GM18519 (cell line): Measurements from ENCODE around the gene CBR4.
"Not testable (repeated sequence)": the region's sequence is repeated elsewhere in the genome, so short reads cannot be mapped to it uniquely, and the experiment has no call there.

Experiments
- ATAC-seq: cut with Tn5 transposase; IDR thresholded peaks from one replicate; pipeline ENCODE4 v1.9.1; 2021; ENCODE audit warnings: mild to moderate bottlenecking, moderate library complexity; ENCODE audit not compliant: unreplicated experiment, low FRiP score

The CBR4 gene

DNA sequence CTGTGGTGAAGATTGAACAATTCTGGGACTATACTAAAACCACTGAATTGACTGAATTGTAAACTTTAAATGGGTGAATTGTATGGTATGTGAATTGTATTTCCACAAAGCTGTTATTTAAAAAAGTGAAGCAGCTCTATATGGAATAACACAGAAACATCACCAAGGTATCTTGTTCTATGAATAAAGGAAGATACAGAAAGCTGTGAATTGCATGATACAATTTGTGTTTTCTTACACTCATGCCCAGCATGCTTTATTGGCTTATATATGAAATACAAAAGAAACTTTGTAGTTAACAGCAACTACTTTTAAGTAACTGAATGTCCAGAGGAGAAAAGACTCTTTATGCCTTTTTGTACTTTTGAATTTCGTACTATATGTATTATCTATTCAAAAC lies 11.5 kb downstream of the CBR4 start:
- ATAC-seq = no peak

DNA sequence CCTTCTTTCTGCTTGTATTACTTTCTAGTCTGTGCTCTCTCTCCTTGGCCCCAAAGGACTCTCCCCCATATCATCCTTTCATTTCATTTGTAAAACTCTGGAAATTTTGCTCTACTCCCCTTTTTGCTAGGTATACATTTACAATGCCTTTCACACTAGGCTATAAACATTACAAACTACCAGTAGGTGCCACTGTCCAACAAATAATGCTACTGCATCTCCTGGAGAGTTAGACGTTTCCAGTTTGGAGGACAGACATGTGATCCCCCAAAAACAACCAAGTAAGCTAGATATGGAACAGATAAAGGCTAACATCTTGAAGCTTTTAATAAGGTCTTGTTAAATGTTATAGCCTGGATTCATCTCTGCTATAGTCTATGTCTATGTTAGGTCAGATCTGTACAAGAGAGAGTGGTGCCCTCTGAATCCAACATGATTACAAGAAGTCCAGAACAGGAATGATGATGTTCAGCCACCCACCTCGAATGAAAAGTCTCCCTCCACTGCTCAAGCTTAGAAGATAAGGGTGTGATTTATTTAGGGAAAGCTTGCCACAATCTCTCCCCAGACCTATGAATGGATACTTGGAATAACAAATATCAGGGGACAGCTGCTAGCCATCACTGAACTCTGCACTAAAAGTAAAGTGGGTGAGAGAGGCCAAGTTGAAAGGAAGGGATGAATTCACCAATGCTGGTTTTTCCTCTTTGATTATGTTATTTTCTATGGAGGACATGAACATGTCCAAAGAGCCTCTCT lies 14.3 kb downstream of the CBR4 start:
- no peak for ATAC-seq

DNA sequence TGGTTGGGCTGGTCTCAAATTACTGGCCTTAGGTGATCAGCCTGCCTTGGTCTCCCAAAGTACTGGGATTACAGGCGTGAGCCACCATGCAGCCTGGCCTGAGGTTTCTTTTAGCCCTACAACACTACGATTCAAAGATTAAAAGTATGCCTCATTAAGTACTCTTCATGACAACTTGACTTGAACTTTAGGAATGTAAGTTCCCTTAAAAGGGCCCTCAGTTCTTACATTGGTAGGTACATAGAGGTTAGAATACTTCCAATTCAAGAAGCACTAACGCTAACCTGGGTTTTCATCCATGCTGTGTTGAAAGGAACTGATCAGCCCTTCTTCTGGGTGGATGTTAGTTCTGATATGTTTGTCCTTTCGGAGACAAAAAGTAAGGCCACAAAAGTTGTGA lies 15.1 kb downstream of the CBR4 start:
- no peak for ATAC-seq

DNA sequence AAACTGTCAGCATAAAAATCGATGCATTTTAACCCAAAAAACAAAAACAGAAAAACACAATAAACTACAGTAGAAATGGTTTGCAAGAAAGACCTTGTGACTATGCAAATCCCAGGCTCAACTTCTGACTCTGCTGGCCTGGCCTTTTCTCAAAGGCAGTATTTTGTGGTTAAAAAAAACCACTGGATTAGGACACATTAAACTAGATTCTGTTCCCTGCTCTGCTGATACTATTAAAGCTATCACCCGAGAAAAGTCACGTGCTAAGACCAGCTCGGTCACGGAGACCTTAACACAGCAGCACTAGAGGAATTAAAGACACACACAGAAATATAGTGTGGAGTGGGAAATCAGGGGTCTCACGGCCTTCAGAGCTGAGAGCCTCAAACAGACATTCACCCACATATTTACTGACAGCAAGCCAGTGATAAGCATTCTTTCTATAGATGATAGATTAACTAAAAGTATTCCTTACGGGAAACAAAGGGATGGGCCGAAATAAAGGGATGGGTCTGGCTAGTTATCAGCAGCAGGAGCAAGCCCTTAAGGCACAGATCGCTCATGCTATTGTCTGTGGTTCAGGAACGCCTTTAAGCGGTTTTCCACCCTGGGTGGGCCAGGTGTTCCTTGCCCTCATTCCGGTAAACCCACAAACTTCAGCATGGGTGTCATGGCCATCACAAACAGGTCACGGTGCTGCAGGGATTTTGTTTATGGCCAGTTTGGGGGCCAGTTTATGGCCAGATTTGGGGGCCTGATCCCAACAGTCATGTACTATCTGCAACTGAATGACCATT lies 16.1 kb downstream of the CBR4 start:
- no peak for ATAC-seq

DNA sequence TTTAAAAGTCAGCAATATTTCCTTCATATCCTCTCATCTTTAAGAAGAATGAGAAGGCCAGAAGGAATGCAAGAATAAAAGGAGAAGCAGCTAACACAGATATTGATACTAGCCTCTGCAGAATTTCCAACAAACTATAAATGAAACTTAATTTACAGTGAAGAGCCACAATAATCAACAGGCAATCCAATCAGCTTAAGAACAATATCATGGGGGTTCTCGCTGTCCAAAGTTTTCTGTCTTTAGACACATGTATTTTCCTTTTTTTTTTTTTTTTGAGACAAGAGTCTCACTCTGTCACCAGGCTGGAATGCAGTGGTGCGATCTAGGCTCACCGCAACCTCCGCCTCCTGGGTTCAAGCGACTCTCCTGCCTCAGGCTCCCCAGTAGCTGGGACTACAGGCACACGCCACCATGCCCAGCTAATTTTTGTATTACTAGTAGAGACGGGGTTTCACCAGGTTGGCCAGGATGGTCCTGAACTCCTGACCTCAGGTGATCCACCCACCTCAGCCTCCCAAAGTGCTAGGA lies 17.0 kb downstream of the CBR4 start:
- ATAC-seq = not testable (repeated sequence)

DNA sequence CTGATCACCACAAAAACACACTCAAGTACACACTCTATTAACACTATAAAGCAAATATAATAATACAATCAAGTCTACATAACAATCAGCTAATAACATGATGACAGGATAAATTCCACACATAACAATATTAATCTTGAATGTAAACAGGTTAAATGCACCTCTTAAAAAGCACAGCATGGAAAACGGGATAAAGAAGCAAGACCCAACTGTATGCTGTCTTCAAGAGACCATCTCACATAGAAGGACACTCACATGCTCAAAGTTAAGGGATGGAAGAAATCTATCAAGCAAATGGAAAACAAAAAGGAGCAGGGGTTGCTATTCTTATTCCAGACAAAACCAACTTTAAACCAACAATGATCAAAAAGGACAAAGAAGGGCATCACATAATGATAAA lies 28.1 kb downstream of the CBR4 start:
- ATAC-seq = no peak

DNA sequence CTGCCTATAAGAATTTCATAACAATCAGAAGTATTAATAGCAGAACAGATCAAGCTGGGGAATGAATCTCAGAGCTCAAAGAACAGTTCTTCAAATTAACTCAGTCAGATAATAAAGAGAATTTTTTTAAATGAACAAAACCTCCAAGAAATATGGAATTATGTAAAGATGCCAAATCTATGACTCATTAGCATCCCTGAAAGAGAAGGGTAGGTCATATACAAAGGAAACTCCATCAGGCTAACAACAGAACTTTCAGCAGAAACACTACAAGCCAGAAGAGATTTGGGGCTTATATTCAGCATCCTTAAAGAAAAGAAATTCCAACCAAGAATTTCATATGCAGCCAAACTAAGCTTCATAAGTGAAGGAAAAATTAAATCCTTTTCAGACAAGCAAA lies 28.6 kb downstream of the CBR4 start:
- no peak for ATAC-seq

DNA sequence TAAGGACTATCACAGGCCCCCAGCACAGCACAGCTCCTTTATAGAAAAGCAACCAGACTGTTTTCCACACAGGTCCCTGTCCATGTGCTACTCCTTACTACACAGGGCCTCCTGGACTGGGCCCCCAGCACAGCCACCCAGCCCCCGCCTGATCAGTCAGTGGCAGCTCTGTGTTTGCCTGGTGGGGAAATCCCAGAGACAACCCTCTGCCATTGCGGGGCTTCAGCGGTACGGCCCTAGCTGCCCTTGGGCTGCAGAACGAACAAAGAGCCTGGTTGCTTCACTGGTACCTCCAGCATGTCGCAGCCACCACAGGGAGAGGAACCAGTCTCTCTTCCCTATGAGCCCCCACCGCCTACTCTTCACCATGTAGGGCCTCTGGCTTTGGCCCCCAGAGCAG lies 30.7 kb downstream of the CBR4 start:
- ATAC-seq = no peak

DNA sequence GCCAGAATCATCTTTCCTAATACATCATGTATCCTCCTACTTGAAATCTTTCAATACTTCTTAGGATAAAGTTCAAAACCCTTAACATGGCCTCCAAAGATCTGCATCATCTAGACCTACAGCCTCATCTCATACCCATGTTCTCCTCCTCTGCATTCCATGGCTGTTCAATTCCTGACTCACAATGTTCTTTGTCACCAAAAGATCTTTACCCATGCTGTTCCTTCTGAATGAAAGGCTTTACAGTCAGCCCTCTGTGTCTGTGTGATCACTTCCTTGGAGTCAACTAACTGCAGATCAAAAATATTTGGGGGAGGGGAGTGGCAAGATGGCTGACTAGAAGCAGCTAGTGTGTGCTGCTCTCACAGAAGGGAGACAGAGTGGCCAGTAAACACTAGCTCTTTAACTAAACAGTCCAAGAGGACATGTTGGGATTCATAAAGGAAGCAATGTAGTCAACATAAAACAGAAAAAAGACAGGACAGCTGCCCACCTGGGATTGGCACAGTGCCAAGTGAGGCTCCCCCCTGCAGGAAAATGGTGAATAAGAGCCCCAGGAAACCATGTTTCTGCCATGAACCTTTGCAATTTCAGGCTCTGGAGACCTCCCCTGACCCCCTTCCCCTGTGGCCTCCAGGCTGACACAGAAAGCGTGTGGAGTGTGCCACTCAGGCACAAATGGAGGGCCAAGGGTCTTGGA lies 31.9 kb downstream of the CBR4 start:
- ATAC-seq = no peak

DNA sequence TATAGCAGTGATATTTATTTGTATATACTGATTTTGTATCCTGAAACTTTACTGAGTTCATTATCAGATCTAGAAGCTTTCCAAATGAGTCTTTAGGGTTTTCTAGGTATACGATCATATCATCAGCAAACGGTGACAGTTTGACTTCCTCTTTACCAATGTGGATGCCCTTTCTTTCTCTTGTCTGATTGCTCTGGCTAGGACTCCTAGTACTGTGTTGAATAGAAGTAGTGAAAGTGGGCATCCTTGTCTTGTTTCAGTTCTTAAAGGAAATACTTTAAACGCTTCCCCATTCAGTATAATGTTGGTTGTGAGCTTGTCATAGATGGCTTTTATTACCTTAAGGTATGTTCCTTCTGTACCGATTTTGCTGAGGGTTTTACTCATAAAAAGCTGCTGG lies 37.5 kb downstream of the CBR4 start:
- no peak for ATAC-seq

DNA sequence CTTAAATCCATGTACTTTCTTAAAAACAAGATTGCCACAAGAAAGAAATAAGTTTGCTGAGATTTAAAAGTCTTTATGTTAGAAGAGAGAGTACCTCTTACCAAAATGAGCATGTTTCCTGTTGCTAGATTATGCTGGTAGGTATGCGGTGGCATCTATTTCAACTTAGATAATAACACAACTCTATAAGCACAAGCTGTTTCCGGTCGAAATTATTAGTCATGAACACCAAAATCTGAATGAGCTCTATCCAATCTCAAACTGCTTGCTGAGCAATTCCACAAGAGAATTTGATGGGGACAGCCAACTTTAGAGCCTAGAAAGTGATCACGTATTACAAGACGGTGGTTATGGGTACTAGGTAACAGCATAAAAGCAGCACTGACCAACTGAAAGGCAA lies 49.3 kb downstream of the CBR4 start:
- no peak for ATAC-seq

DNA sequence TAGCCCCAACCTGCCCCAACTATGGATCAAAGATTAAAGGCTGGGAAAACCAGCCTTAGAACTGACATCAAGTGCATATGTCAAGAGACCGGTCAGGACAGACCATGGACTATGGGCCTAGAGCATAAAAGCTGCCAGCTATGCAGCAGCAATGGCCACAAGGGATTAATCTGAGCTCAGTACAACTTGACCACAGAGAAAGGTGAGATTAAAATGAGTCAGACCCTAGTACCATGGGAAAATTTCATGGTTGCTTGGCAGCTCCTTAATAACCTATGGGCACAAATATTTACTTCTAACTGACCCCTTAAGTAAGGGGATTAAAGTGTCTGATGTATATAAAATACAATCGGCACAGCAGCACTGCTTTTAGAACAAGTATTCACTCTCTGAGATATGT lies 54.4 kb downstream of the CBR4 start:
- no peak for ATAC-seq

DNA sequence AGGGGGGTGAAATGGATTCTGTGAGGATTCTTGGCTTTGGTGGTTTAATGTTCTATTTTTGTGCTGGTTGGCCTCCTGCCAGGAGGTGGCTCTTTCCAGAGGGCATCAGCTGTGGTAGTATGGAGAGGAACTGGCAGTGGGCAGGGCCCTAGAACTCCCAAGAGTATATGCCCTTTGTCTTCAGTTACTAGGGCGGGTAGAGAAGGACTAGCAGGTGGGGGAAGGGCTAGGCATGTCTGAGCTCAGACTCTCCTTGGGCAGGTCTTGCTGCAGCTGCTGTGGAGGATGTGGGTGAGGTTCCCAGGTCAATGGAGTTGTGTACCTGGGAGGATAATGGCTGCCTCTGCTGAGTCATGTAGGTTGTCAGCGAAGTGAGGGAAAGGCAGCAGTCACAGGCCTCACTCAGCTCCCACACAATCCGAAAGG lies 57.2 kb downstream of the CBR4 start:
- ATAC-seq = not testable (repeated sequence)

DNA sequence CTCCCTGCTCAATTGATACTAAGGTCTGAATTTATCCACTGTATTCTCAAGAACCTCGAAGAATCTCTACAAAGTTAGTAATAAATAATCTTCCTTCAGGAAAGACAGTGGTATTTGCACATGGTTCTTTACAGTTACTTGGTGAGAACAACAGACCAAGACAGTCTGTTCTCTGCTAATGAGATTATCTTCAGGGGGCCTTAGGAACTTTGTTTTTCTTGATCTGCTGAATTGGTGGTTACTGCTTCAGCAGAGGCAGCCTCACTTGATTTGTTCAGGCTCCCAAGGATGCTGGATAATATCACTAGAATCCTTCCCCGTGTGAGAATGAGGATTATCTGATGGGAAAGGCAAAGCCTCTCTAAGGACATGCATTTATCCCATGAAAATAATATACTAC lies 64.8 kb downstream of the CBR4 start:
- no peak for ATAC-seq

DNA sequence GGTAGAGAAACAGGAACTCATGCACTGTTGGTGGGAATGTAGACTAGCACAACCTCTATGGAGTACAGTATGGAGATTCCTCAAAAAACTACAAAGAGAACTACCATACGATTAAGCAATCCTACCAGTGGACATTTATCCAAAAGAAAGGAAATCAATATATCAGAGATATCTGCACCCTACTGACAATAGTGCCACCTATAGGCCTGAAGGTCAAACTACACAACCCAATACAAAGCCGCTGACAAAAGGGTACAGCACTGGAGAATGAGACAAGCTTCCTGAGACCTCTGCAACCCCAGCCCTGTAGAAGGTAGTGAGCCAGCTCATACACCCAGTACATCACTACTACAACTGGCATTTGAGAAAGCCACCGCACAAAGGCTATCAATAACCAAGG lies 67.1 kb downstream of the CBR4 start:
- ATAC-seq = no peak
